SK-N-SH treated with all-trans-retinoic acid at 6 μM for 48 hours (cell line): Measurements from ENCODE around the gene CDT1.

Experiments used
- PPARA ChIP-seq: fragments of 250-450 bp; sonication (Bioruptor Pico); IDR thresholded peaks from 2 replicates; pipeline ENCODE4 v1.5.0; 2020; ENCODE audit warnings: mild to moderate bottlenecking, borderline replicate concordance
- TCF4 ChIP-seq: fragments of 250-450 bp; sonication (Bioruptor Pico); IDR thresholded peaks from 2 replicates; pipeline ENCODE4 v1.8.0; 2021; ENCODE audit warnings: mild to moderate bottlenecking, moderate library complexity, borderline replicate concordance
- ZFP3 ChIP-seq: fragments of 250-450 bp; sonication (Bioruptor Pico); IDR thresholded peaks from 2 replicates; pipeline ENCODE4 v1.5.0; 2020; ENCODE audit warnings: mild to moderate bottlenecking, moderate library complexity

GRCh38 chr16:88798073-88798472 lies 5.5 kb upstream of the CDT1 start:
- TF ChIP-seq PPARA (CRISPR knock-in tag) (no peak), ZFP3 (CRISPR knock-in tag) (no peak), TCF4 (CRISPR knock-in tag) (no peak)
